GOT3 (cell line): ENCODE results near the gene NHLRC4.

Experiments
- DNase-seq: peaks from one replicate; lab custom pipeline; 2025; ENCODE audit warnings: mixed read lengths; lab: John Stamatoyannopoulos, UW

NHLRC4 gene

GRCh38 chr16:553601-554296 lies 13.1 kb upstream of the NHLRC4 start:
- DNase-seq = no peak

DNA sequence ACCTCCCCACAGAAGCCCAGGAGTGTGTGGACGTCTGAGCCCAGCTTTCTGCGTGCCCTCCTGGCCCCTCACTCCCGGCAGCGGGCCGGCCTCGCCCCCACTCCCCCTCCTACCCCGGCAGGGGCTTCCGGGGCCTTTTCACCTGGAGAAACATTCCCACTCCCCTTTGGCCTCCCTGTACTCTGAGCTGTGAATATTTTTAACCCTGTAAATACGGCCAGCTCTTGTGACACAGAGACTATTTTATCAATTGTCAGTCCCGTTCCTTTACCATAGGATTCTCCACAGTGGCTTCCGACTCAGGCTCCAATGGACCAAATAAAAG lies 12.5 kb upstream of the NHLRC4 start:
- no peak for DNase-seq

DNA sequence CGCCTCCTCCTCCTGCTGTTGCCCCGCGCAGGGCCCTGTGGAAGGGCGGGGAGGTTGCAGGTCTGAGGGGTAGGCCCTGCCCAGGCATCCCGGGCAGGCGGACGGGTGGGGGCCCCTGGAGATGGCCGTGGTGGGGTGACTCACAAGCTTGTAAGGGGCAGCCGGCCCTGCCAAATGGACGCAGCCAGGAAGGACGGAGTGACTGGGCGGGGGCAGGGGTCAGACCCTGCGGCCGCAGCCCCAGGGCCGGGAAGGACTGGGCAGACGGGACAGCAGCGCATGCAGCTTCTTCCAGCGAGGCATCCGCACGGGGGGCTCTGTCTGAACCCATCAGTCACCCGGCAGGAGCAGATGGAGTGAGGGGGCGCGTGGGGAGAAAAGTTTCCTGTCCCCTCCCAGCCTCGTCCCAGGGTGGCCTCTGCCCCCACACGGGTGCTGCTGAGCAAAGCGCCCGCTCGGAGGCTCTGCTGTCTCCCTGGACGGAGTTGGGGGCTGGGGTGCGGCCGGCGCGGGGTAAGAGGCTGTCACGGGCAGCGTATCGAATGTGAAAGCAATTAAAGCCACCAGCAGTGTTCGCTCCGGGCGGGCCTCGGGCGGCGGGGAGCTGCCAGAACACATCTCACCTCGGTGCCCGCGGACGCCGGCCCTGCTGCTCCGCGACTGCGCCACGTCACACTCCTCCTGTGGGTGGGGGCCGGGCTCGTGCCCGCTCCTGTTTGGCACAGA lies 12.0 kb upstream of the NHLRC4 start:
- peak; percentile 21 for DNase-seq

DNA sequence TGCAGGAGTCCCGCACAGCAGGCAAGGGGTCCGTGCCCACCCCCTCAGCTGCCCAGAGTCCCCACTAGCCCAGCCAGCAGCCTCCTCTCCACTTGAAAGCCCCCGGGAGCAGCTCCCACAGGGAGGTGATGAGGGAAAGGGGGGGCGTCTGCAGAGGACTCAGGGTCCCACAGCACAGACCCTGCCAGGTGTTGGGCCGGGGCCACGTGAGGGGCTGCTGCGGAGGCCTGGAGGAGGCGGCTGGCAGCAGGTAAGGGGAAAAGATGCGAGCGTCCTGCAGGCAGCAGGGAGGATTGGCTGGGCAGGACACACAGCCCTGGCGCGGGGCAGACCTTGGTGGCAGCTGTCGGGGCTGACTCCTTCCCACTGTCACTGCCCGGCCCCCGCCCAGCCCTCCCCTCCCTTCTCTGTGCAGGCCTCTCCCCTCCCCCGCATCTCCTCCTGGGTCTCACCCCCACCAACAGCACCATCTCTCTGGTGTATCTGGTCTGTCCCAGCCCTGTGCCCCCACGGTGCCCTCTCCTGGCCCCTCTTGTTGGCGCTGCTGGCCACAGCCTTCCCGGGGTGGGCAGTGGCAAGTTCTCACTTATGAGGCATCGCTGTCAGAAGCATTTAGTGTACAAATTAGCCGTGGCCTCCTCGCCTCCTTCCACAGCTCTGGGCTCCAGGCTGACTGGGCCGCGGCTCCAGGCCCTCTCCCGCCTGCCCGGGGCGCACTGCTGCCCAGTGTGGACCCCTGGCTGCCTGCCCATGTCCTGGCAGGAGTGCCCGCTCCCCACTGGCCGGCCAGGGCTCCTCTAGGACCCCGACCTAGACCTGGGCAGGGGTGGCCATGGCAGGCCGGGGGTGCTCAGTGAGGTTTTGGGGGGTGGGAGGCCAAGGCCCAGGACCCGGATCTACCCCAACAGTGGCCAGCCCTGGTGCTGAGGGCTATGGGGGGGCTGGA lies 11.0 kb upstream of the NHLRC4 start:
- no peak for DNase-seq

GRCh38 chr16:556474-557173 lies 10.2 kb upstream of the NHLRC4 start:
- DNase-seq = no peak

GRCh38 chr16:557463-558297 lies 9.1 kb upstream of the NHLRC4 start:
- DNase-seq = no peak

- DNase-seq = no peak
Measured at GRCh38 chr16:558298-559020, 8.3 kb upstream of the NHLRC4 start.

DNA sequence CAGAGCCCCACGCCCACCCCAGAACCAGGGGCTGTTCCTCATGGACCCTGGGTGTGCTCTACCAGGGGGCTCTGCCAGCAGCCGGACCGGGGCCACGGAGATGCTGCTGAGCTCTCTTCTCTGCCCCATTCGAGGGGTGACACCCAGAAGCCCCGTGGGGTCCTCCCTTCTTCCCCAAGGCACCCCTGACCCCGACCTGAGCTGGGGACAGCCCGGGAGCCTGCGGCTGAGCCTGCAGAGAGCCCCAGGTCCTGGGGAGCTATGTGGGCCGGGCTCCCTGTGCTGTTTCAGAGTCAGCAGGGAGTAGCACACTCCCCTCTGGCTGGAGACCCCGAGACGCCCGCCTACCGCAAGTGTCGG lies 7.8 kb upstream of the NHLRC4 start:
- no peak for DNase-seq

DNA sequence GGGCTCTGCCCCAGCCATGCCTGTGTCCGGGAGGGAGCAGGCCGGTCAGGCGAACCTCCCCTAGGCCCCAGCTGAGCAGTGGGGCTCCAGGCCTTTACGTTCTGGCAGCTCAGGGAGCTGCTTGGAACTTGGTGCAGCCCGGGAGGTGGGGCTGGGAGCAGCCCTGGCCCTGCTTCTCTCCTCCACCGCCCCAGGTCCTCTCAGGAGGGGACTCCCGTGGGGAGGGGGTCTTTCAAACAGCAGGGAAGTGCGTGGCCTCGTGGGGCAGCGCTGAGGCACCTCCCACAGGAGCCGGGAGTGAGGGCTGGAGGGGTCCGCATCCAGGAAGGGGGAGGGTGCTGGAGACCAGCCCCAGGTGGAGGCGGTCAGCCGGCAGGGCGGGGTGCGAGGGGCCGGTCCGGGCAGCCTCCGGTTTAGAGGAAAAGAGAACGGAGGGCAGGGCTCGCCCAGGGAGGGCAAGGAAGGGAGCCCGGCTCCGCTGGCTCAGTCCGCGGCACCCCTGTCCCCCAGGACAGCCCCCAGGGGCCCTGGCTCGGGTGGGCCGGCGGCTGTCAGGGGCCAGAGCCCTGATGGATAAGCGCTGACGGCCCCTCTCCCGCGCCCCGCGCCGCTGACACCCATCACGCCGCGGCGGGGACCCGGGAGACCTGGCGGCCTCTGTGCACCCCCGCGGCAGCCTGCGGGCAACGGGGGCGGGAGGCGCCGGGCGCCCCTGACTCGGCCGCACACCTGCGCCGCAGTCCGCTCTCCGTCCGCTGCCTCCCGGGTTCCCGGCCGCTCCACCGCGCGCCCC lies 7.2 kb upstream of the NHLRC4 start:
- no peak for DNase-seq

DNA sequence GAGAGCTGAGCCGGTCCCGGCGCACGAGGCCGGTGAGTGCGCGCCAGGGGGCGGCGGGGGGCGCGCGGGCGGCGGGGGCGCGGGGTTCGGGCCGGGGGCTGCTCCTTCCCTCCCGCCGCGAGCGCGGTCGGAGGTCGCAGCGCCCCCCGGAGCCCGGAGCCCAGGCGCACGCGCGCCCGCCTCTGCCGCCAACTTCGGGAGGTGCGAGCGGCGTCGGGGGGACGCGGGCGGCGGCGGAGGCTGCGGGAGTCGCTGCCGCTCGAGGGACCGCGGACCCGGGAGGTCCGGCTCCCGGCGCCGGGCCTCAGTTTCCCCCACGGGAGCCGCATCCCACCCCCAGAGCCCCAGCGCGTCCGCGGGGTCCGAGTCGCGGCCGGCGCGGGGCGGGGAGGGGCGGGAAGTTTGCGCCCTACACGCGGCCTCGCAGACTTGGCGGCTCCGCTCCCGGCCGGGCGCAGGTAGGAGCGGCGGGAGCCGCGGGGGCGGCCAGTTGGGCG lies 6.6 kb upstream of the NHLRC4 start, which contains the start of gene PRR35:
Gene PRR35 (plus strand): TSS at position 191 of the 497 bp plus-strand sequence. CDS start 2,901 bp downstream, outside the sequence.
- no peak for DNase-seq

DNA sequence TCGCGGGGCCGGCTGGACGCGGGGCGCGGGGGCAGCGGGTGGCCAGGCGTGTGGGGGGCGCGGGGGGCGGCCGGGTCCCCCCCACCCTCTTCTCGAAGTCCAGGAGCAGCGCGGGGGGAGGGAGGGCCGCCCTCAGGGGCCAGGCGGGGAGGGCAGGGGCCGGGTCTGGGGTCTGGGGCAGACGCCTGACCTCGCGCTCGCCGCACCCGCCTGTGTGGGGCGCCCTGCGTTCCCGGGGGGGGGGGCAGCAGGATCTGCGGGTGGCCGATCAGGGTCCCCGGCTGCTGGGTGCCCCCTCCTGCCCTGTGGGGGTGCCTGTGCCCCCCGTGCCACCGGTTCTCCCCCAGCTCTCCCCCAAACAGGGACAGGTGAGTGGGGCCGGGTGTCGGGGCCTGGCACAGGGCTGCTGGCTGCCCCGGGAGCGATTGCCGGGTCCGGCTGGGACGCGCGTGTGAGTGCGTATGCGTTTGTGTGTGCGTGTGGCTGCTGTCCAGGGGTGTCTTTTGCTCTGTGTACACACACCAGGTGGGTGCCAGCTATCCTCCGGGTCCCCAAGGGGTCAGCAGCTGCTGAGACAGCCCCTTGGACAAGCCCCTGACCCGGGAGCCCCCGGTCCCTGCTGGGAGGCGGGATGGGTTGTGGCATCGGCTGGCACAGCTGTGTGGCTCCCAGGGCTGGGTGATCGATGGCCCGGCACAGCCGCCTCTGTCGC lies 5.9 kb upstream of the NHLRC4 start:
- no peak for DNase-seq

GRCh38 chr16:561413-561794 lies 5.4 kb upstream of the NHLRC4 start:
- DNase-seq = no peak

GRCh38 chr16:561957-562938 lies 4.6 kb upstream of the NHLRC4 start:
- DNase-seq = no peak

GRCh38 chr16:563072-563644 lies 3.6 kb upstream of the NHLRC4 start:
- no peak for DNase-seq

DNA sequence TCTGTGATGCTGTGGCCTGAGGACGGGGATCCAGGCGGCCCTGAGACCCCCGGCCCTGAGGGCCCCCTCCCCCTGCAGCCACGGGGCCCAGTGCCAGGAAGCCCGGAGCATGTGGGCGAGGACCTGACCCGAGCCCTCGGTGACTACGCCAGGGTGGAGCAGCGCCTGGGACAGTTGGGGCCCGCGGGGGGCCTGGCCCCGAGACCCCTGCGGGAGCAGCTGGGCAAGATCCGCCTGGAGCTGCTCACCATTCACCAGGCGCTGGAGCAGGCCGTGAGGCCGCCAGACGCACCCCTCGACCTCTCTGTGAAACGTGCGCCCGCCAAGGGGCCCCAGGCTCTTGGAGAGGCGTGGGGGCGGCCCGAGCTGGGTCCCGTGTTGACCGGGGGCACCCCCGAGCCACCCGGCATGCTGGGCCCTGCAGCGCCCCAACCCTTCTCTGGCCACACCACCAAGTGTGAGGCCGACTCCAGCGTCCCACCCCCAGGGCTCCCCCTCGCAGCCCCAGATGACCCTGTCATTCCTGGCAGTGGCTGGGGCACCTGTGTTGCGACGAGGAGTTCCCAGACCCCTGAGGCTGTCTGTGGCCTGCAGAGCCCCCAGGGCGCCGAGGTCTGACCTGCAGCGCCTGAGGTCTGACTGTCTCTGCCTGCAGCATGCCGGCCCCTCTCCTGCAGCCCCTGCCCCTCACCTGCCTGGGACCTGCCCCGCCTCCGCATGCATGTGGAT lies 2.0 kb upstream of the NHLRC4 start:
- DNase-seq = no peak
